ENCODE data around the gene PDE8B. TPM values are rescaled to one million over a fixed set of nuclear protein-coding genes. Genes with fewer than 3 reads are reported as not detected.

Gene PDE8B
- total RNA-seq, 2 experiments from 2014 or later, result 0.68 TPM; not detected in 1

DNA sequence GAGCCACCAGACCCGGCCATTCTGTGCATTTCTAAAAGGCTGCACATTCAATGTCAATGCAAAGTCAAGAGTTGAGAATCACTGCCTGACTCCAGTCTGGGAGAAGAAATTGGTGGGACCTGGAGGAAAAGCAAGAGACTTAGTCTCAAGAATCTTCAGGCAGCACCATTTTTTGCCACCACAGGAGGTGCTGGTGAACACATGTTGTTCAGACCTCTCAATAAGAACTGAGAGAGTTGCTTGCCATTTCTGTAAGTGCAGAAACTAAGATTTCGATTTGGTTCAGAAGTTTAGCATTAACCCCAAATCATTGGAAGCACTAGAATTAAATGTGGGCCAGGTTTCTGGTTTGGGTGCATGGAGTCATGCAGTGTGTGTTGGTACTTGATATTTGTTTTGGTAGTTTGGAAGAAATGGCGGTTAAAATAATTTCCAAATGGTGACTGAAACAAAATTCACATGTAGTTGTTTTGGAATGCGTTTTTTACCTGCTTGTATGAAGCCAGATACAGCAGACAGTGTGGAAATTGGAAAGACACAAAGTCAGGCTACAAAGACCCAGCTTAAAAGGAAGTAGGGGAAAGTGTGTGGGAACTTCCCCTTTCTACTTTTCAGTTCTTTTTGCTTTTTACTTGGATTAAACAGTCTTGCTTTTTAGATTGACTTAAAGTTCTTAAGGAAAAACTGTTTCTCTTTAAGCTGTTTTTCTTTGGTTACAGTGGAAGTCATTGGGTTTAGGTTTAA lies 20.4 kb downstream of the PDE8B start:
- ATAC-seq, result no peak
- Mint-ChIP-seq H3K36me3 (no peaks in the 10 kb centered on the region), H3K9me3 (ENCODE audit: low read depth) (no peaks in the 10 kb centered on the region), H3K4me3 (no peak overlapping the region), H3K4me1 (peaks cover 2% of the 10 kb centered on the region), H3K27me3 (peaks cover 18% of the 10 kb centered on the region), H3K27ac (no peak overlapping the region)
- DNase-seq, result no peak
- CTCF ChIA-PET, result no interaction called here

DNA sequence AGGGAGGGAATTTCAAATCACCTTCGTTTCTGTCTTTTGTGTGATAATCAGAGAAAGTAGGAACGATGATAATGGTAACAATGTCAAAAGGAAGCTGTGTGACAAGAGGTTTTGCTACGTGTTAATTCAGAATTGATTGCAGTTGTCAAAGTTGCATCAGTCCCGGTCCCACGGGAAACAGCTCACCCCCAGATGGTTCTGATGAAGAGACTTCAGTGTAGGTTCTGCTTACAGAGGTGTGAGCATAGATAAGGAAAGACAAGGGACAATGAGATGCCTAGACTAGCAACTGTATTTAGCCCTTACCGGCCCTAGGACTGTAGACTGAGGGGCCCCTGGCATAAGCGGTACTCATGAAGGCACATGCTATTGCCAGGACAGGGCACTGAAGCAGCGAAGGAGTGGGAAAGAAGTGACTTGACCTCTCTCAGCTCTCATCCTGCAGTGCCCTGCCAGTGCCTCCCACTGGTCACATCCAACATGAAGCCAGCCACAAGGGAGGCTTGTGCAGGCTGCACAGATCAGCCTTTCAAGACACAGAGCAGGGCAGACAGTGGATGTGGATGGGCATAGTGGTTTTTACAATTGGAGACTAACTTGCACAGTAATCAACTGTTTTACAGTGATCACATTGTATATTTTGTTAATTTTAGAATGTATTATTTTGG lies 21.1 kb downstream of the PDE8B start:
- DNase-seq, result no peak
- Mint-ChIP-seq H3K27me3 (peaks cover 22% of the 10 kb centered on the region), H3K27ac (no peak overlapping the region), H3K4me3 (no peak overlapping the region), H3K4me1 (peaks cover 2% of the 10 kb centered on the region), H3K9me3 (ENCODE audit: low read depth) (no peaks in the 10 kb centered on the region), H3K36me3 (no peaks in the 10 kb centered on the region)
- CTCF ChIA-PET, result no interaction called here
- no peak for ATAC-seq

DNA sequence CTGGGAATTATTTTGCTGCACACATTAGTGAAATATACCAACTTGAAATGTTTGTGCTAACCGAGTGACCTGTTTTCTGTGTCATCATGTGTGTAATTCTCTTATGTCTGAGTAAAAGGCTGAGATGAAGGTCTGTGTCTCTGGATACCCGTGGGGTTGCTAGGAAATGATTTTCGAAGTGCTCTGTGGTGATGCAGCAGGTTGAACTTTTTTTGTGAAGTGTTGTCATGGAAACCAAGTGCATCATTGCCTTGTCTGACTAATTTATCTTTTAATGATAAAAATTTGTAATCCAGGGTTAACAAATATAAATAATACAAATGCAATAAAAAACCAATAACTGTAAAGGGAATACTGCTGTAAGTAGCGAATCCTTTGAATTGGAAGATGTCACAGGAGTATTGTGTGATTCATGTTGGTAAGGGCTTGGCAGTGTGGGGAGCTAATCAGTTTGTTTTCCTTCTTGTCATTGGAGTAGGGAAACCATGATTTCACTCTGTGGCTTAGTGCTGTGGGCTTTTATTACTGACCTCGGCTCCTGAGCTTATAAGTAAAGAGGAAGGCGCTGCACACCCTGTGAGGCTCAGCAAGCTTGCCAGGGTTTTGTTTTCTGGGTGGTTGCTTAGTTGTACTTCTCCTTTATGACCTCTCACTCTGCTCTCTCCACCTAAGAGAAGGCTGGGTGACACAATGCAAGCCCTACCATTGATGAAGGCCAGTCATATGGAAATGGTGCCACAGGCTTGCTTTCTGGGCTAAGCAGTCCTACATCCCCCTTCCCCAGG lies 22.3 kb downstream of the PDE8B start:
- Mint-ChIP-seq H3K4me1 (peaks cover 2% of the 10 kb centered on the region), H3K9me3 (ENCODE audit: low read depth) (no peaks in the 10 kb centered on the region), H3K4me3 (no peak overlapping the region), H3K27me3 (peaks cover 26% of the 10 kb centered on the region), H3K36me3 (no peaks in the 10 kb centered on the region), H3K27ac (no peak overlapping the region)
- no peak for ATAC-seq
- CTCF ChIA-PET, result no interaction called here
- no peak for DNase-seq

DNA sequence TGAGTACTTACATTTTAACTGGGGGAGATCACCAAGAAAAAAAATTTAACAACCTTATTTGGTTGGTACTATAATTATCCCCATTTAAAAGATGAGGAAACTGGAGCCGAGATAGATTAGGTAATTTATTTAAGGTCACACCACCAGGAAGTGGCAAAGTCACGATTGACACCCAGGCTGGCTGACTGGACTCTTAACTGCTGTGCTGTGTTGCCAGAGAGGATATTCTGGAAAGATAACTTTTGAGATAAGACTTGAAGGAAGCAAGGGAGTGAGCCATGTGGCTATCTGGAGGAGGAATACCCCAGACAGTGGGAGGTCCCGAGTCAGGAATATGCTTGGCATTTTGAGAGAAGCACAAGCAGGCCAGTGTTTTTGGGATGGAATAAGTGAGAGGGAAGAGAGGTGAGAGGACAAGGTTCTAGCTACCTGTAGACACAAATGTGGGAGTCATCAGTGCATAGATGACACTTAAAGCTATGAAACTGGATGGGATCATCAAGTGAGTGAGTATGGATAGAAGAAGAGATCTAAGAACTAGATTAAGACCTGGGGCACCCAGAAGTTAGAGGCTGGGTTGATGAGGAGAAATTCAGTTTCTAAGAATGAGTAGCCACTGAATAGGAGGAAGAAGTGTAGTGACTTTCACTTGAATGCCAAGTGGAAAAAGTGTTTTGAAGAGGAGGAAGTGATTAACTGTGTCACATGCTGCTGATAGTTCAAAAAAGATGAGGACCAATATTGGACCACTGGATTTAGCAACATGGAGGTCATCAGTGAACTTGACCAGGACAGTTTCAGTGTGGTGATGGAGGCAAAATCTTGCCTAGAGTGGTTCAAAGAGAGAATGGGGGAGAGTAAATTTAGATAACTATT lies 25.6 kb downstream of the PDE8B start:
- Mint-ChIP-seq H3K9me3 (ENCODE audit: low read depth) (no peaks in the 10 kb centered on the region), H3K4me3 (no peak overlapping the region), H3K27ac (no peak overlapping the region), H3K36me3 (no peaks in the 10 kb centered on the region), H3K4me1 (no peaks in the 10 kb centered on the region), H3K27me3 (peaks cover 49% of the 10 kb centered on the region)
- DNase-seq (no peak), ATAC-seq (no peak)
- CTCF ChIA-PET, result no interaction called here

DNA sequence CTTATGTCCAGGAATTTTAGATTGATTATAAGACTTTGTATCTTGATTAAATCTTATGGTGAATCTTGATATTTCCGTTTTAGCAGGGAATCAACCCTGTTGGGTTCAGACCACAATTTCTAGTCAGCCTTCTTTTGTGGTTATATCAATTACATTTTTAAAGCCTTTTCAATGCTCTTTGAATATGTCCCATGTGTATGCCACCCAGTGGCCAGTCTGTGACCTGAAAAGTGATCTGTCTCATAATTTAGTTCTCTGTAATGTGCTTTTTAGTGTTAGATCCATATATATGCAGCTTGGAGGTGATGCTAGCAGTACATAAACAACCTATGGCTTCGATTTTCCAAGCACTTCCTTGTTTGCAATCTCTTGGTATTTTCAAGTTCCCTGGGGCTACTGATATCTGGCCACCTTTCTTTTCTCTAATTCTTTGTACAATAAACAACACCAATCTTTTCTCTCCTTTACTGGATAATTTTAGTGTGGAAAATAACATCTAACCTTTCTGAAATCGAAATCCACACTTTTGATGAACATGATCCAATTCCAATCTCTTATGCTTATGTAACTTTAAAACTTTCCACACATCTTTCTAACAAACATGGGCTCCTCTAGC lies 28.8 kb downstream of the PDE8B start:
- Mint-ChIP-seq H3K27ac (no peak overlapping the region), H3K4me1 (no peaks in the 10 kb centered on the region)

DNA sequence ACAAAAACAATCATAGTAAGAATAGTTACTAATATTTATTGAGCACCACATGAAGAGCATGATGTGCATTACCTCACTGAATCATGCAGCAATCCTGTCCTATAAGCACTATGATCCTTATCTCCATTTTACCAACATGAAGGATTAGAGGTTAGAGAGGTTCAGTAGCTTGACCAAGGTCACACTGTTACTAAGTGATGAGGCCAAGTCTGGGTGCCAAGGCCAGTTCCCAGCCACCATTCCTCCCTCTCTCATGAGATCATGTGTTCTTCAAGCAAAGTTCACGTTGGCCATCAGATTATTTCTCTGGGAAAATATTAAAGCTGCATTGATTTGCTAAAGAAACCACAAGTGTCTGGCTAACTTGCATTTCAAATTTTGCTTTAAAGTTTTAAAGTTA lies 31.0 kb downstream of the PDE8B start:
- peaks cover 38% of the 10 kb centered on the region for H3K27me3 Mint-ChIP-seq
- H3K27ac Mint-ChIP-seq, result no peak overlapping the region

More for the DNA sequence above, 28.8 kb downstream of the PDE8B start:
- CTCF ChIA-PET, result interaction anchor here (1.2 kb wide), 1 partner anchor 52 kb away, joined by 3 read pairs; no protein-coding TSS in a partner anchor
- H3K4me3 Mint-ChIP-seq, result no peak overlapping the region
- ATAC-seq (no peak), DNase-seq (no peak)
- H3K9me3 Mint-ChIP-seq (ENCODE audit: low read depth), result no peaks in the 10 kb centered on the region
- H3K27me3 Mint-ChIP-seq, result peaks cover 44% of the 10 kb centered on the region
- H3K36me3 Mint-ChIP-seq, result no peaks in the 10 kb centered on the region

DNA sequence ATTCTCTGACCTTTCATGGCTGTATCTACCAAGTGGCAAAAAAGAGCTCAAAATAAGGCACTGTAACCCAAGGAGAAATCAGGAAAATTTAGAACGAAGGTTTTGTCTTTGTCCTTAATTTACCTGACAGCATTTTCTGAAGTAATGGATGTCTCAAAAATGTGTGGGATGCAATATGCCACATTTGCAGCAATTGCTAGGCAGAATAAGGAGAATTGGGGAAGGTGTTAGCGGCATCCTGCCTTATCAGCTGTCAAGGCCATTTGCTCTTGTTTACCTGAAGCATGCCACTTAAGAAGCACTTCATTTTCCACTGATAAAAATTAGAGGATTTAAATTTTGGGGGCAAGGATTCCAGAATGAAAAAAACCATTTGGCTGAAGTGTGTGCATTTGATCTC lies 39.0 kb downstream of the PDE8B start:
- H3K4me3 Mint-ChIP-seq, result no peak overlapping the region
- no peak overlapping the region for H3K27ac Mint-ChIP-seq
- DNase-seq, result no peak
- no peaks in the 10 kb centered on the region for H3K4me1 Mint-ChIP-seq
- H3K9me3 Mint-ChIP-seq (ENCODE audit: low read depth), result no peaks in the 10 kb centered on the region
- no peak for ATAC-seq
- peaks cover 51% of the 10 kb centered on the region for H3K27me3 Mint-ChIP-seq
- CTCF ChIA-PET, result no interaction called here
- H3K36me3 Mint-ChIP-seq, result no peaks in the 10 kb centered on the region

More for the DNA sequence above, 31.0 kb downstream of the PDE8B start:
- H3K9me3 Mint-ChIP-seq (ENCODE audit: low read depth), result no peaks in the 10 kb centered on the region
- H3K4me3 Mint-ChIP-seq, result no peak overlapping the region
- H3K4me1 Mint-ChIP-seq, result no peaks in the 10 kb centered on the region
- CTCF ChIA-PET, result interaction anchor here (0.6 kb wide), 1 partner anchor 789 kb away, joined by 3 read pairs; no protein-coding TSS in a partner anchor
- H3K36me3 Mint-ChIP-seq, result no peaks in the 10 kb centered on the region
- DNase-seq (no peak), ATAC-seq (no peak)

DNA sequence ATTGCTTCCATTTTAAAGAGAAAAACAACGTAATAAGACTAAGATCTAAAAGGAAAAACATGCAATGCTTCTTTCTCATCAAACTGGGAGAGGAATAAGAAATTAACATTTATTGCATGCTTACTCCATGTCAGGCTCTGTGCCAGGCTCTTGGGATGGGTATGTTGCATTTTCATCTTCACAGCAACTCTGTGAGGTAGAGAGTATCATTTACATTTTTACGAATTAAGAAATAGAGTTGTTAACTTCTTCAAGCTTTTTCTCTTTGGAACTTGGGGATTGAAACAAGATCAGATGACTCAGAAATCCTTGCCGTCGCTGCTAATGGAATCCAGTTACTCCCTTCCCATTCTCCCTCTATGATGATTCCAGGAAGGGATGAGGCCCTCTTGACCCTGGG lies 39.5 kb downstream of the PDE8B start:
- Mint-ChIP-seq H3K4me3 (no peak overlapping the region), H3K27ac (no peak overlapping the region), H3K9me3 (ENCODE audit: low read depth) (no peaks in the 10 kb centered on the region), H3K36me3 (no peaks in the 10 kb centered on the region), H3K4me1 (no peaks in the 10 kb centered on the region), H3K27me3 (peaks cover 56% of the 10 kb centered on the region)
- CTCF ChIA-PET, result no interaction called here
- ATAC-seq, result no peak
- no peak for DNase-seq

DNA sequence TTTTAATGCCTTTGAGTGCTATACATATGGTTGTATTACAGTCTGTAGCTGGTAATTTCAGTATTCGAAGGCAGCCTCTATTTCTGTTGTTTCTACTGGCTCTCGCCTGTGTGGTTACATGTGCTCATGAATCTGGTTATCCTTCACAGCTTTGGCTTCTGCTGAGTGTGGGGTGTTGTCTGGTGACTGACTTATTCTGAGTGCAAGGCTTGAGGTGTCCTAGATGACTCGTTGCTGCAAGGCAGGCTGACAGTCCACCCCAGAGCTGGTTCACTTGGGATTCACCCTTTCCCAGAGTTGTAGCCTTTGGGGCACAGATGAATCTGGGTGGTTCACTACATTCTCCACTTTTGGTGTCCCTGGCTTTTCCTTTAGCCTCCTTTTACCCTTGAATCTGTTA lies 41.4 kb downstream of the PDE8B start:
- Mint-ChIP-seq H3K4me1 (no peaks in the 10 kb centered on the region), H3K4me3 (no peak overlapping the region), H3K27ac (no peak overlapping the region), H3K27me3 (peaks cover 60% of the 10 kb centered on the region), H3K9me3 (ENCODE audit: low read depth) (no peaks in the 10 kb centered on the region), H3K36me3 (no peaks in the 10 kb centered on the region)
- CTCF ChIA-PET, result interaction anchor here (0.6 kb wide), 1 partner anchor 151 kb away, joined by 3 read pairs; no protein-coding TSS in a partner anchor
- ATAC-seq (no peak), DNase-seq (no peak)

DNA sequence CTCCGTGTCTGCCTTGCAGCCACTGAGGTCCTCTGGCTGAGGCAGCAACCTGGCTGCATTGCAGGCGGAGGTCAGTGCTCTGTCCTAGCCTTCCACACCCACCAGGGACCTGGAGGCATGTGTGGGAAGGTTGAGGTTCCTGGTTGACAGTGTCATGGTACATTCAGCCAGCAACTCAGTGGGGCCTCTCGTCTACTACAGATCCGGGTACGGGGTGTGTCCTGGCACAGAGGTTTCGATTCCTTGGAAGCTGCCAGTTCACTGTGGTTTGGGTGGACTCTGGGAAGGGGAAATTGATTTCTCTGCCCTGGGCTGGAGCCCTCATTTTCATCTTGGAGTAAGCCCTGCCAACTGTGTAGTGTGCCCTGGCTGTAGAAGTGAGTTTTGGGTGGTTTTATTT lies 45.1 kb downstream of the PDE8B start:
- DNase-seq (no peak), ATAC-seq (no peak)
- H3K36me3 Mint-ChIP-seq, result no peaks in the 10 kb centered on the region
- CTCF ChIA-PET, result no interaction called here
- no peak overlapping the region for H3K27ac Mint-ChIP-seq
- H3K27me3 Mint-ChIP-seq, result peaks cover 59% of the 10 kb centered on the region
- peaks cover 4% of the 10 kb centered on the region for H3K4me1 Mint-ChIP-seq
- H3K9me3 Mint-ChIP-seq (ENCODE audit: low read depth), result no peaks in the 10 kb centered on the region
- H3K4me3 Mint-ChIP-seq, result no peak overlapping the region

DNA sequence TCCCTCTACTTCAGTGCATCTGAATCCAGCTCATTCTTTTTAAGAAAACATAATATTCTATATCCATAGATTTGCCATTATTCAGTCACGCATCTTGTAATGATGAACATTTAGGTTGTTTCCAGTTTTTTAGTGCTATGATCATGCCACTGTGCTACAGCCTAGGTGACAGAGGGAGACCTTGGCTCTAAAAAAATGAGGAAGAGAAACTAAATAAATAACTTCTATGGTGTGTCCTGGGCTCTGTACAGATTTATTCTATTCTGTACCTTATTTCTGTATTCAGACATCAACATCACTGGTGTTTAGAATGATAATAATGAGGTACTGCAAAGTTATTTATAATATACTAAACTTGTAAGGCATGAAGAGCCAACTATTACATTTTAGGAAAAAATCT lies 45.9 kb downstream of the PDE8B start:
- H3K4me3 Mint-ChIP-seq, result no peak overlapping the region
- DNase-seq (no peak), ATAC-seq (no peak)
- peaks cover 59% of the 10 kb centered on the region for H3K27me3 Mint-ChIP-seq
- CTCF ChIA-PET, result no interaction called here
- peaks cover 4% of the 10 kb centered on the region for H3K4me1 Mint-ChIP-seq
- no peak overlapping the region for H3K27ac Mint-ChIP-seq
- no peaks in the 10 kb centered on the region for H3K9me3 Mint-ChIP-seq (ENCODE audit: low read depth)
- no peaks in the 10 kb centered on the region for H3K36me3 Mint-ChIP-seq

DNA sequence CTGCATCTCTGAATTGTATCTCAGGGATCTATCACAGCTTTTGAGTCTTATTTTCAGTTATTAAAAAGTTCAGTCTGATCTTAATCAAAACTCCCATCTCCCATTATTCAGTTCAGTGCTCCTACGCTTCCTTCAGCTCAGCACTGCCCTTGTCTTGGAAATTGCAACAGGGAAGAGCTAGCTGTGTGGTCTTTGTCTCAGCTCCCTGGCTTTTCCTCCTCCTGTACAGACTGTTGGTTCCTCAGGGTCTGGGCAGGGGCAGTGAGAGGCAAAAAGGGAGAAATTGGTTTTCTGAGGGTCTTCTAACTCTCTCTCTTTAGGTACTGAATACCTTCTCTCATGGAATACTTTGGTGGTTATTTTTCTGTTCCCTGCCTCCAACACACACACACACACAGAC lies 48.2 kb downstream of the PDE8B start:
- ATAC-seq, result no peak
- peaks cover 7% of the 10 kb centered on the region for H3K4me1 Mint-ChIP-seq
- no peak overlapping the region for H3K4me3 Mint-ChIP-seq
- H3K9me3 Mint-ChIP-seq (ENCODE audit: low read depth), result no peaks in the 10 kb centered on the region
- DNase-seq, result no peak
- H3K27me3 Mint-ChIP-seq, result peaks cover 40% of the 10 kb centered on the region
- CTCF ChIA-PET, result no interaction called here
- H3K27ac Mint-ChIP-seq, result no peak overlapping the region
- no peaks in the 10 kb centered on the region for H3K36me3 Mint-ChIP-seq

All from activated CD8-positive, alpha-beta memory T cell treated with anti-CD3 and anti-CD28 coated beads, Interleukin-2, amount 10 ng/mL, durations not matched to agents 7 days and 5 days (primary cell).